ENCODE measurements around the gene GHRH. TPM values are rescaled to one million over a fixed set of nuclear protein-coding genes. Genes with fewer than 3 reads are reported as not detected.
A peak's percentile ranks its signal among the peaks of the same experiment; 100 is the strongest.

GHRH gene
- polyA plus RNA-seq, 3 donors = not detected

DNA sequence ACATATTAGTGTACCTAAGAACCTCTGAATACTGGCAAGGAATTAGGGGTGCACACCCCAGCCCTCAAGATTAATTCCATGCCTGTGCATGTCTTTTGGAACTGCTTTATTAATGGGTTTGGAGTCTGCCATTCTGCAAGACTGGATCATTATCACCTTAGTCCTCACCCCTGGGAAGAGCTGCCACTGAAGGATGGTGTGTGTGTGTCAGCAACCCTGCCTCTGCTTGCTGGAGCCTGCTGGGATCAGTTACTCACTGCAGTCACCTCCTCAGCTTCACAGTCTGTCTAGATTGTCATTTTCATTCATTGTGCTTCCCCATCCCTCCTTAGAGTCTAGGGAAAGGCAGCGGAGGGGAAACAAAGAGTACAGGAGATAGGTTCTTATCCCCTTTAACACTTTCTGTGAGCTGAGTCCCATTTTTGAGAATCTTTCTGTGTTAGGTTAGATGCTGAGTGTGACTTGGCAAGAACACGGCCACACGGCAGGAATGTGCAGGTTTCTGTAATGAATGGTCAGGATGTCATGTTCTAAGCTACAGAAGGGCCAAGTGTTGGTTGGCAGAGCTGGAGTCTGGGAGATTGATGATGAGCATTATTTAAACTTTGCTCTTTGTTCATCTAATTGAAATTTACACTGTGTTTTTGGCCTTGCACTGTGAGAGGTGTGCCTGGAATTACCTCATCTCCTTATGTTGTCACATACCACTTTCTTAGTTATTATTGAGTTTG lies 21.1 kb downstream of the GHRH start:
- no peak for DNase-seq (ENCODE audit: low read depth in 3 of 3, low spot score in 2 of 3)

DNA sequence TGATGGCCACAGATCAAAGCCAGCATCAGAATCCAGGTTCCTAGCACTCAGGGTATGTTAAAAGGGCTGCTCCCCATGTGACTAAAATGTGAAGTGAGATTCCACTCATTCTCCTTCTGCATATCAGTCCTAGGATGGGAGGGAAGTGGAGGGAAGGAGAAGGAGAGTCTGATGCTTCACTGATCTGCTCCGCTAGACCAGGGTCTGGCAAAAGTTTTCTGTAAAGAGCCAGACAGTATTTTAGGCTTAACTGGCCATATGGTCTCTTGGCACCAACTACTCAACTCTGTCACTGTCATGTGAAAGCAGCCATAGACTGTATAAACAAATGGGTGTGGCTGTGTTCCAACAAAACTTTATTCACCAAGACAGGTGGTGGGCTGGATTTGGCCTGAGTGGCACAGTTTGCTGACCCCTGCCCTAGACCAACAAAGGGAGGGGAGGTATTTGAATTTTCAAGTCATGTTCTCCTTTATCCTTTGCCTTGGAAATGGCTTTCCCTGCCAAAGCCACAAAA lies 22.6 kb downstream of the GHRH start:
- DNase-seq (ENCODE audit: low read depth in 3 of 3, low spot score in 2 of 3) = no peak

DNA sequence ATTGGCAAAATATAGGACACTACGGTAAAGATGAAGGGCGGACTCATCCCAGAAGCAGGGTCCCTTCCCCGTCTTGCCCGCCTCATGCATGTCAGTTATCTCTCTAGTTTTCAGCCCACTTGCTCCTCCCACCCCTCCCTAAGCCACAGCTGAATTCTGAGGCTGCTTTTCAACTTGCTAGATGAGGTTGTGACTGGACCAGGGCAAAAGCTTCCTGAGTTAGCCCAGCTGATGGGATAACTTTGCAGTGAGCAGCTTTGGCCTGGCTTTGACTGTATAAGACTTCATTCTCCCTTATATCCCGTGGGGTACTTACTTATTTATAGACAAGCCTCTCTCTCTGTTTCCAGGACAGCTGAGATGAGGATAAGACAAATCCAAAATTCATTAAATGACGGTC lies 23.2 kb downstream of the GHRH start:
- no peak for DNase-seq (ENCODE audit: low read depth in 3 of 3, low spot score in 2 of 3)

GRCh38 chr20:37237656-37238055 lies 24.0 kb downstream of the GHRH start:
- DNase-seq (ENCODE audit: low read depth in 3 of 3, low spot score in 2 of 3) = no peak

DNA sequence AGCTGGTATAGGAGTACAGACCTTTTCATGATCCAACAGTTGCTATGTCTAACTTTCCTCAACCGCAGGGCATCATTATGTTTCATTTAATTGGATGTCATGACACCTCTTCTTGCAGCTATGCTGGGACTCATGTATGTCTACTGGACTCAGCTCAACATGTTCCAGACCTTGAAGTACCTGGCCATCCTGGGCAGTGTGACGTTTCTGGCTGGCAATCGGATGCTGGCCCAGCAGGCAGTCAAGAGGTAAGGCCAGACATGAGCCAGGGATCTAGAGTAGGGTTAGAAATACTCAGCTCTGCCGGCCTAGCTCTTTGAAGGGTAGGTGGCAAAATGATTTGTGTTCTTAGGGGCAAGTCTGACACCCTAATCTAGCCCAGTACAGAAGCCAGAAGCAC lies 25.2 kb downstream of the GHRH start:
- no peak for DNase-seq (ENCODE audit: low read depth in 3 of 3, low spot score in 2 of 3)

GRCh38 chr20:37235065-37235464 lies 26.5 kb downstream of the GHRH start:
- no peak for DNase-seq (ENCODE audit: low read depth in 3 of 3, low spot score in 2 of 3)

DNA sequence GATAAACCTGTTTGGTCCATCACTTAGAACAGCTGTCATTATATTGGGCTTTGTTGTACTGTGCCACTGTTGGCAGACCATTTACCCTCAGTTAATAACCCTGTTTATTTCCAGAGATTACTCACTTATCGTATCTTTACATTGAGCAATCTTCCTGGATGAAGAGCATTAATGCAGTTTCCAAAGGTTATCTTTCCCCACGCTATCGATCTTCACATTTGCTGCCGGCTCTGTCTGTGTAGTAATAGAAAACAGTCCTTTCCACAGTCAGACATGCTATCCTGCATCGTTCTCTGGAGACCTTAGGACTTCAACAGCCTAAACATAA lies 27.4 kb downstream of the GHRH start:
- DNase-seq (ENCODE audit: low read depth in 3 of 3, low spot score in 2 of 3) = no peak

DNA sequence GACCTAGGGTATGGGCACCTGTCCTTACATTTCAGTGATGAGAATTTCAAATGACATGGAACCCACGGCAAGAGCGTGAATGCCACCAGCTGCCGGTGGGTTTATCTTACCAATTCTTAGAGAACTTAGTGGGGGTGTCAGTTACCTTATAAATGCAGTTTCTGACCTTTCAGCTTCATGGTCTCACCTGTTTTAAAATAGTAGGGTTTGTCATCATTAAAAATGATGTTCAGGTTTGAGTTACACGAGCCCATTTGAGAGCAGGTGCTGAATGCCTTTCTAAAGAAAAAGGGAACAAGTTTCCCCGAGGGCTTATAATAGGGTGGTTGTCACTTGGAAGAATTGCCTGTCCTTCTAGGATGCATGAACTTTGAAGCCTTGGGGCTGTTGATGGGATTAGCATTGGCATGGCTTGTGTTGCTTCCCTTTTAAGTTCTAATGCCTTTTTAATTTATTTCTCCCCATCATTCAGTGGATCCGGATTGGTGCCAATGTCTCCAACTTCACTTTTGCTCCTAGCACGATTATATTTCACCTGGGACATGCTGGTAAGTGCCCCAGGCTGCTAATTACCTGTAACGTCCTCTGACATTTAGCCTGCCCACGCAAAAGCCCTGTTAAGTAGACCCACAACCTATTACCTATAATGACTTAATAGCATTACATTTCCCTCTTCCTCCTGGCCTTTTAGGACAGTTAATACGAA lies 27.9 kb downstream of the GHRH start:
- DNase-seq (ENCODE audit: low read depth in 3 of 3, low spot score in 2 of 3) = no peak

DNA sequence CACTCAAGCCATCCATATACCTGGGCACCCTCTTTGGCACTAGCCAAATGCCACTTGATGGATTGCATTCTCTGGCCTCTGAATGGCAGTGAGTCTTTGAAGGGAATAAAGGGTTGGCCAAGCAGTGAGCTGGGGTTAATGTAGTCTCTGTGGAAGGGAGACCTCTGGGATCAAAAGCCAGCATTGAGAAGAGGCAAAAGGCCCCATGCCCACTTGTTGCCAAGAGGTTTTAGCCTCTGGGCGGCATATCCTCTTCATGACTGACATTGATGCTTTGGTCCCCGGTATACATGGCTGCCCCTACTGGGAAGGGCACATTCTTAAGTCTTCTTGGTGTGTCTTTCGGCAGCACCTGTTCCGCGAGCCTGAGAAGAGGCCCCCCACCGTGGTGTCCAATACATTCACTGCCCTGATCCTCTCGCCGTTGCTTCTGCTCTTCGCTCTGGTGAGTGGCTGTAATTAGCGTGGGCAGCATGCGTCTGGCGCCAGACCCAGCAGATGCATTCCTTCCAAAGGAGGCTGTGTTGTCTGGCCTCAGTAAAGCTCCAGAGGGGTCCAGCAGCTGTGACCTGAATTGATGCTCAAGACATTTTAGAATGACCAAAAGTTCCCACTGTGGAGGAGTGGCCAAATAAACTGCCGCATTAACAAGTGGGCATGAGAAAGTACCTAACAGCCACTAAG lies 29.5 kb downstream of the GHRH start:
- DNase-seq (ENCODE audit: low read depth in 3 of 3, low spot score in 2 of 3) = peak in 2 of 3 donors; percentile 18 to 44

DNA sequence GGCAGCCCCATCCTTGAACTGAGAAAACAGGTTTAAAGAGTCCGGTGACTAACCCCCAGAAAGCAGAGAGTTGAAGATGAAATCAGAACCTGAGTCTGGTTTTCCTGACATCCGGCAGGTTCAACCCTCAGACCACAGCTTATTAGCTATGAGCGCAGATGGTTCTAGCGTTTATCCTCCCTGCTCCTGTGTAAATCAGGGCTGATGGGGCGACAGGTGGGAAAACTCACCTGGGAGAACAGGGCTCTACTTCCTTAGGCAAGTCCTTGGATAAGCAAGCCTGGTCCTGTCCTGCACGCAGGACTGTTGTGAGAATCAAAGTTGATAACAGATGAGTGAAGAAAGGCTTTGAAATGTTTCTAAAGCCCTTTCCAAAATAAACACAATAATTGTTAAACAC lies 31.4 kb downstream of the GHRH start:
- DNase-seq (ENCODE audit: low read depth in 3 of 3, low spot score in 2 of 3) = no peak

DNA sequence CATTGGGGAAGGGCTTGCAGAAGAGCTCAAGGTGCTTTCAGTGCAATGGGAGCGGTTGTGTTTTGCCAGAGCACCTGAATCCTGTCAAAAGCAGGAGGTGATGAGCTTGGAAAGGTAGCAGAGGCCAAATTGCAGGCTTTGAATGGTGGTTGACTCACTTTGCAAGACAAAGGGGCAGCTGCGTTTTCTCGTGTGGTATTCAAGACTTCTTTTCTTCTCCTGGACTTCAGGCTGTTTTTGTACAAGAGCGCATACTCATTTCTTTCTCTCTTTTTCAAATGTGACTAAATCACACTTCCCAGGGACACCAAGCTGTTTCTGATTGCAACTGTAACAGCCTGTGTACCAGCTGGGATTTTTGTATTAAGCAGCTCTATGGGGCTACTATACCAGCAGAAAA lies 32.3 kb downstream of the GHRH start:
- no peak for DNase-seq (ENCODE audit: low read depth in 3 of 3, low spot score in 2 of 3)

GRCh38 chr20:37228656-37229055 lies 33.0 kb downstream of the GHRH start:
- DNase-seq (ENCODE audit: low read depth in 3 of 3, low spot score in 2 of 3) = no peak

- DNase-seq (ENCODE audit: low read depth in 3 of 3, low spot score in 2 of 3) = peak in 1 of 3 donors; percentile 21
Observed at GRCh38 chr20:37228082-37228481, 33.5 kb downstream of the GHRH start.

DNA sequence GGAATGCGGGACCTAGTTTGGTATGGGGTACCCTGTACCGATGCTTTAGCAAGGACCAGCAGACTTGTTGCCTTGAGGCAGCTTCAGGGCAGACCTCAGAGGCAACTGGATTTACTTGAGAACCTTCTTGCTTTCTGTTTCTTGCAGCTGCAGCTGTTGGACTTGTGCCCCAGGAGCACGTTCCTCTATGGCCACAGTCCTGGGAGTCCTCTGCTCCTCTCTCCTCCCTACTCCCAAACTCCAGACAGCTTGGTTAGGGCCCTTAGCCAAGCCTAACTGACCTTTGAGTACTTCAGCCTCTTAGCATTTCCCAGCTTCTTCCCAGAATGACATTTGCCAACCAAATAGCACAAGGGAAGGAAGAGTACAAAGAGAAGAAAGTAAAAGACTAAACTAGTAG lies 34.7 kb downstream of the GHRH start:
- no peak for DNase-seq (ENCODE audit: low read depth in 3 of 3, low spot score in 2 of 3)

DNA sequence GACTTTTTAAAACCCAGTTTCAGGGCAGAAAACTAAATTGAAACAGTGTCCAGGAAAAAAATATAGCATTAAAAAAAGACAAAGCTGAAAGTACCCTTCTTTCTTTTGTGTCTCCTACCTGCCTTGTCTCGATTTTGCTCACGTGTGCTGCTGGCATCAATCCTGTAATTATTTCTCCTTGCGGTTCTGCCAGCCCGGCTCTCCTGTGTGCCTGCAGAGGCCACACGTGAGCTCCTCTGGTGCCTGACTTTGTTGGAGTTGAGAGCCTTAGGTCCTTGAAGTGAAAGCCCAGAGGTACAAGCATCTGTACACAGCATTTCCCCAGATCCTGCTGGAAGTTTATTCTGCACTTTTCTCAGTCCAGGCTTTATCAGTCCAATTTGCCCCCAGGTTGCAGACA lies 36.5 kb downstream of the GHRH start:
- no peak for DNase-seq (ENCODE audit: low read depth in 3 of 3, low spot score in 2 of 3)

- DNase-seq (ENCODE audit: low read depth in 3 of 3, low spot score in 2 of 3) = no peak
Observed at GRCh38 chr20:37223053-37223452, 38.6 kb downstream of the GHRH start.

DNA sequence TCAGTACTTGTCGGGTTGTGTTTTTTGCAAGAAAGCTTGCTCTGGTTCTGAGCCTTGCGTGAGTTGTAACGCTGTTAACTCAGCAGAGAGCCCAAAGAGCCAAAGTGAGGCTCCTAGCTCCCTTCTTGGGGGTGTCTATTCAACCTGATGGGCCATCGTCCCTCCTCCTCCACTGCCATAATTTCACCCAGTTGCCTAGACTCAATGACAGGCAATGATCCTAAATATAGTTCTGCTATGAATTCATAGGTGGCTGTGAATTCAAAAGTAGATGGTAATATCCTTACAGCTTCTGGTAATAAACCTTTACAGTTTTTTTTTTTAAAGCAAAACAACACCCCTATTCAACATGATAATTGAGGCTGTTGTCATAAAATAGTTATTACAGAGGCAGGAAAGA lies 39.5 kb downstream of the GHRH start:
- no peak for DNase-seq (ENCODE audit: low read depth in 3 of 3, low spot score in 2 of 3)

DNA sequence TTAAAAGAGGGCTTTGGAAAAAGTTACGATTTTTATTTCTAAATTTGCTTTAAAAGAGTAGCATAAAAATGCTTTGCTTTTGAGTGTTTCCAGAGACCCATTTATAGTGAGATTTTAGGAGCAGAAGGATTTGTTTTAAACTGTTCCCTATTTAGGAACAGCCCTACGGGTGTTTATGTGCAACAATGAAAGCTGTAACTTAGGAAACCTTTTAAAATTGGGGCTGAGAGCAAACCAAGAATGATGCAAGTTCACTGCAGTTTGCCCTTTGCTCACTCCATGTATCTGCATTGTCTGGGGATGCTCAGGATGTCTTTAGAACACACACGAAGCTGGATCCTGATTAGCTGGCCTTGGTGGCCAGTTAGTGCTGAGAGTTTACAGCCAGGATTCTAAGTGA lies 40.9 kb downstream of the GHRH start:
- no peak for DNase-seq (ENCODE audit: low read depth in 3 of 3, low spot score in 2 of 3)

DNA sequence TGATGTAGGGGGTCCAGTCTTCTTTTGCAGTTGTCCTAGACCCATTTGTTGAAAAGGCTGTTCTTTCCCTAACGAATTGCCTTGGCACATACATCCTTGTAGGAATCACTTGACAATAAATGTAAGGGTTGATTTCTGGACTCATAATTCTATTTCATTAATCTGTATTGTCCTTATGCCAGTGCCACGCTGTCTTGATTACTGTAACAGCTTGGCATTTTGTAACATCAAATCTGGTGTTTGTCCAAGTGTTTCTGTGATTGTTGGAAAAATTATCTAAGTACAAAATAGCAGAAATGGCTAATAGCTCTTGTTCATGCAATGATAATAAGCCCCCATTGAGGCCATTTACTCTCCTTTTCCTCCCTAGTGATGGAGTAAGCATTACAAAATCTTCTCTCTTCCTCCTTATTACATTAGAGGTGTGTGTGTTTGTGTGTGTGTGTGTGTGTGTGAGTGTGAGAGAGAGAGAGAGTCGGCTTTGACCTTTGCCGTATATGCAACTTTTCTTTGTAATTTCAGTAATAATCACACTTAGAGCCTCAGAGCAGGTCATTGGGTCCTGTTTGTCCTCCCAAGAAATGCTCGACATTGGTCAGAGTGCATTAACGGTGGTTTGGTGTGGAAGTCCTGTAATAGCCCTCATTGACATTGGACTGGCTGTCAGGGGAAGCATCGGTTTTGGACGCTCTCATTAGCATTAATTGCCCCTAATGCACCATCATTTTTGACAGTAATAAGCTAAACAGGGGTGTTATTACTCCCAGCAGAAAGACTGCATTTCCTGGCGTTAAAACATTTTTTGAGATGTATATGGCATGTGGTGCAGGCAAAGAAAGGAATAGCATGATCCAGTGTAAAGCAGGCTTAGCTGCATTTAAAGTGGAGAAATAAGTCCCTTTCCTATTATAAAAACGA lies 41.6 kb downstream of the GHRH start:
- no peak for DNase-seq (ENCODE audit: low read depth in 3 of 3, low spot score in 2 of 3)

- DNase-seq (ENCODE audit: low read depth in 3 of 3, low spot score in 2 of 3) = no peak
Observed at GRCh38 chr20:37218976-37219375, 42.6 kb downstream of the GHRH start.

DNA sequence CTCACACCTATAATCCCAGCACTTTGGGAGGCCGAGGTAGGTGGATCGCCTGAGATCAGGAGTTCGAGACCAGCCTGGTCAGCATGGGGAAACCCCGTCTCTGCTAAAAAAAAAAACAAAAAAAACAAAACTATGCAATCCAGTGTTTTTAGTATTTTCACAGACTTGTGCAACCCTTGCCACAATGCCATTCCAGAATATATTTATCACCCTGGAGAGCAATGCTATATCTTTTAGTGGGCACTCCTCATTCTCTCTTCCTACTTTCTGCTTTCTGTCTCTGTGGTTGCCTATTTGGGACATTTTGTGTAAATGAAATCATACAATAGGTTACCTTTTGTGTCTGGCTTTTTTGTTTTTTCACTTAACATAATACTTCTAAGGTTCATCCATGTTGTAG lies 43.2 kb downstream of the GHRH start:
- no peak for DNase-seq (ENCODE audit: low read depth in 3 of 3, low spot score in 2 of 3)

All from right renal cortex interstitium (tissue), 3 donors.